SU-DHL-6 (cell line): ENCODE data around the gene CDC25B.

Experiments used
- H2AFZ ChIP-seq: fragments of 200-600 bp; sonication (generic); 2 replicates; pipeline ENCODE4 v1.6.1; 2014; ENCODE audit warnings: low read depth, mild to moderate bottlenecking, moderate library complexity, mixed read lengths, antibody characterized with exemption, low read length; ENCODE audit not compliant: severe bottlenecking
- H3F3A ChIP-seq: fragments of 200-600 bp; shearing (Covaris generic); 2 replicates; pipeline ENCODE4 v1.6.0; 2016; ENCODE audit warnings: antibody characterized with exemption, mild to moderate bottlenecking; ENCODE audit not compliant: insufficient read depth
- H3K27ac ChIP-seq: fragments of 200-600 bp; sonication (generic); 2 replicates; pipeline ENCODE4 v1.5.1; 2016; ENCODE audit warnings: low read depth, mild to moderate bottlenecking, low read length, moderate library complexity, mixed read lengths
- H3K27me3 ChIP-seq: fragments of 200-600 bp; sonication (generic), shearing (Covaris generic); 2 replicates; pipeline ENCODE4 v1.6.0; 2014; ENCODE audit warnings: mild to moderate bottlenecking, low read length
- H3K36me3 ChIP-seq: fragments of 200-600 bp; sonication (generic); 2 replicates; pipeline ENCODE4 v1.6.1; 2014; ENCODE audit warnings: mild to moderate bottlenecking, low read length, mixed read lengths
- H3K4me2 ChIP-seq: fragments of 300-600, 200-600 bp; shearing (Covaris generic), sonication (generic); 2 replicates; pipeline ENCODE4 v1.6.0; 2014; ENCODE audit warnings: low read length, low read depth, mild to moderate bottlenecking; ENCODE audit not compliant: poor library complexity, severe bottlenecking
- H3K4me3 ChIP-seq: fragments of 200-600 bp; sonication (generic); 2 replicates; pipeline ENCODE4 v1.5.1; 2014; ENCODE audit warnings: antibody characterized with exemption, low read length, mild to moderate bottlenecking, mixed read lengths; ENCODE audit not compliant: insufficient read depth, poor library complexity, severe bottlenecking
- H3K79me2 ChIP-seq: fragments of 200-600 bp; sonication (generic); 2 replicates; pipeline ENCODE4 v1.6.1; 2014; ENCODE audit warnings: mild to moderate bottlenecking, low read length, moderate library complexity; ENCODE audit not compliant: insufficient read depth
- H3K9ac ChIP-seq: fragments of 200-600 bp; sonication (generic); 2 replicates; pipeline ENCODE4 v1.7.0; 2014; ENCODE audit warnings: mild to moderate bottlenecking, low read length
- H3K9me2 ChIP-seq: fragments of 200-600 bp; sonication (generic); replicated peaks from 2 replicates; pipeline ENCODE4 v1.6.1; 2014; ENCODE audit warnings: low read length; ENCODE audit not compliant: insufficient read depth
- H3K9me3 ChIP-seq: fragments of 200-600 bp; sonication (generic); 2 replicates; pipeline ENCODE4 v1.6.1; 2014; ENCODE audit warnings: low read length, mixed read lengths; ENCODE audit not compliant: insufficient read depth
- H4K20me1 ChIP-seq: fragments of 200-600 bp; sonication (generic); 2 replicates; pipeline ENCODE4 v1.6.1; 2014; ENCODE audit warnings: low read depth, mild to moderate bottlenecking, antibody characterized with exemption, low read length, moderate library complexity, mixed read lengths
- EZH2phosphoT487 ChIP-seq: fragments of 200-600 bp; sonication (generic), shearing (Covaris generic); conservative IDR thresholded peaks from 2 replicates; pipeline ENCODE4 v1.6.1; 2018; ENCODE audit warnings: mild to moderate bottlenecking, antibody characterized with exemption, low read length, moderate library complexity, mixed read lengths
- TF ChIP-seq, protein P1 (sequence below): fragments of 200-600 bp; sonication (generic); IDR thresholded peaks from one replicate; pipeline ENCODE4 v1.5.1; 2017; ENCODE audit warnings: antibody characterized with exemption, mild to moderate bottlenecking, low read length, moderate library complexity; ENCODE audit not compliant: insufficient read depth, poor library complexity, severe bottlenecking

CDC25B gene

DNA sequence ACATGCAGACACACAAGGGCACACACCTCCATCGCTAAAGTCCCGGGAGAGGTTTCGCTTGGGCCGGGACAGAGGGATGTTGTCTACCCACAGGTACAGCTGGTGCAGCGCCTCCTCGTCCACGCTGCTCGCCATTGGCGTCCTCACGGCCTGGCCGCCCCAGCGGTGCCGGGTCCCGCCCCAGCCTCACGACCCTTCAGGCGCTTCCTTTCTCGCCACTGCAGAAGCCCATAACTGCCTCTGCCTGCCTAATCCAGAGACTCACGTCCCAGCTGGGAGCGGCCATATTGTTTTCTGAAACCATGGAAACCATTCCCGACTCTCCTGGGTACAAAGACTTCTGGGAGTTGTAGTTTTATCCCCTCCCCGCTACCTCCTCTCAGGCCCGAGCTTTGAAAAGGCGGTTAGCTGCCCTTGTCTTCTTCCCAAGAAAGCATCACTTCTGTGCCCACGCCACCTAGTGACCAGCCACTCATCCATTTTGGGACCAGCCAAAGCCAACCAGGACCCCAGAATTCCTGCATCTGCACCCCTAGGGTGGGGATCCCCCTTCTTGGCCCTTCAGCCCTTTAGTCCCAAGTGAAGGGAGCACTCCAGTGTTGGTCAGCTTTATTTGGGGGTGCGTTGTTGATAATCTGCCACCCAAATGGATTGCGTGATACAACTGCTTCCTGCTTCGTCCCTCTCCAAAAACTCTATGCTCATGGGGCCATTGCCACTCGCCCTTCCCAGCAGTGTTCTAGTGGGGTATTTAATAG lies 14.8 kb upstream of the CDC25B start, which contains the start of gene SPEF1:
TSS of gene SPEF1 (minus strand) at position 296 of the 758 bp plus-strand sequence. CDS start at position 135, 161 bp downstream.
- no peaks in the 10 kb centered on the region for H3K36me3 ChIP-seq
- TF ChIP-seq, protein P1, sequence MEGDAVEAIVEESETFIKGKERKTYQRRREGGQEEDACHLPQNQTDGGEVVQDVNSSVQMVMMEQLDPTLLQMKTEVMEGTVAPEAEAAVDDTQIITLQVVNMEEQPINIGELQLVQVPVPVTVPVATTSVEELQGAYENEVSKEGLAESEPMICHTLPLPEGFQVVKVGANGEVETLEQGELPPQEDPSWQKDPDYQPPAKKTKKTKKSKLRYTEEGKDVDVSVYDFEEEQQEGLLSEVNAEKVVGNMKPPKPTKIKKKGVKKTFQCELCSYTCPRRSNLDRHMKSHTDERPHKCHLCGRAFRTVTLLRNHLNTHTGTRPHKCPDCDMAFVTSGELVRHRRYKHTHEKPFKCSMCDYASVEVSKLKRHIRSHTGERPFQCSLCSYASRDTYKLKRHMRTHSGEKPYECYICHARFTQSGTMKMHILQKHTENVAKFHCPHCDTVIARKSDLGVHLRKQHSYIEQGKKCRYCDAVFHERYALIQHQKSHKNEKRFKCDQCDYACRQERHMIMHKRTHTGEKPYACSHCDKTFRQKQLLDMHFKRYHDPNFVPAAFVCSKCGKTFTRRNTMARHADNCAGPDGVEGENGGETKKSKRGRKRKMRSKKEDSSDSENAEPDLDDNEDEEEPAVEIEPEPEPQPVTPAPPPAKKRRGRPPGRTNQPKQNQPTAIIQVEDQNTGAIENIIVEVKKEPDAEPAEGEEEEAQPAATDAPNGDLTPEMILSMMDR: no peak
- TF ChIP-seq EZH2phosphoT487: no peak
- no peaks in the 10 kb centered on the region for H3K9me2 ChIP-seq
- H3K9me3 ChIP-seq: no peaks in the 10 kb centered on the region
- H3K27ac ChIP-seq: no peak within 1 kb of the TSS
- no peak within 1 kb of the TSS; the same call in 1 of the 2 replicates for H3K9ac ChIP-seq
- H3K79me2 ChIP-seq: no peaks in the 10 kb centered on the region; the same call in 1 of the 2 replicates
- no peaks in the 10 kb centered on the region for H3K27me3 ChIP-seq
- no peaks in the 10 kb centered on the region for H4K20me1 ChIP-seq
- H3F3A ChIP-seq: peaks cover 6% of the 10 kb centered on the region; the same call in 1 of the 2 replicates
- H3K4me3 ChIP-seq: no peak within 1 kb of the TSS
- H3K4me2 ChIP-seq: peak within 1 kb of the TSS; percentile 58
- H2AFZ ChIP-seq: no peak within 1 kb of the TSS

DNA sequence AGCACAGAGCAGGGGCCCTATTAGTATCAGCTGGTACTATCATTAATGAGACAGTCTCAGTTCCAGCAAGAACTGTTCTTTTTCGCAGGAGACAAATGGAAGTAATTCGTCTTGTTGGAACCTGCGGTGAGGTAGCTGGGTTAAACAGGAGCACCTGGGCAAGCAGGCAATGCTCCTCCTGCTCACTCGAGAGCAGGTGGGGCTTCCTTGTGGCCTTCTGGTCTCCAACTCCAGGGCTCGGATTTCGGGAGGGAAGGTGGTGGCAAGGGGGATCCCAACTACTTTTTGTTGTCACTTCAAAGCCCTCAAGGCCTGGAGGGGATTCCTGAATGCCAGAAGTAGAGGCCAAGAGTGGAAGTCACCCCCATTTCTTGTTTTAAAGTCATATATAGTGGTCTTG lies 13.5 kb upstream of the CDC25B start:
- Histone ChIP-seq H3K4me2 (no peak overlapping the region), H2AFZ (no peak overlapping the region), H3K36me3 (no peaks in the 10 kb centered on the region), H3K9me2 (no peaks in the 10 kb centered on the region), H3F3A (peaks cover 6% of the 10 kb centered on the region; the same call in 1 of the 2 replicates), H3K9me3 (no peaks in the 10 kb centered on the region), H3K27ac (no peak overlapping the region), H3K9ac (no peak overlapping the region), H4K20me1 (no peaks in the 10 kb centered on the region), H3K4me3 (no peak overlapping the region), H3K79me2 (no peaks in the 10 kb centered on the region; the same call in 1 of the 2 replicates), H3K27me3 (no peaks in the 10 kb centered on the region)
- TF ChIP-seq, protein P1: no peak
- no peak for TF ChIP-seq EZH2phosphoT487

DNA sequence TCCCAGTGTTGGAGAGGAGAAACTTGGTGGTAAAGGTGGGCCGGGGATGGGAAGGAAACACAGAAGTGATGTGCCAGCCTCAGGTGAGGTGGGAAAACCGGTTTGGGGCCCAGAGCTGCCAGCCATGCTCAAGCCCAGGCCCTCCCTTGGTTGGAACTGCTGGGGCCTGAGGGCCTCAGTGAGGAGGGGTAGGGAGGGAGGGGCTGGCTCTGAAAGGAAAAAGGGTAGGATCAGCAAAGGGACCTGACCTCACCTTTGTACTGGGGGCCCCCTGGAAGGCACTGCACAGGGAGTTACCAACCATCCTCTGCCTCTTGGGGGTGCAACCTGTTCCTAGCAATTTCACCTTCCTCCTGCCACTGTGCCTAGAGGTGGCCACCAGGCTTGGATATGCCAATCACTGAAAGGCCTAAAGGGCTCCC lies 13.0 kb upstream of the CDC25B start:
- H3K4me3 ChIP-seq: no peak overlapping the region
- no peaks in the 10 kb centered on the region for H3K9me3 ChIP-seq
- peaks cover 6% of the 10 kb centered on the region; the same call in 1 of the 2 replicates for H3F3A ChIP-seq
- H3K9me2 ChIP-seq: no peaks in the 10 kb centered on the region
- H3K36me3 ChIP-seq: no peaks in the 10 kb centered on the region
- no peaks in the 10 kb centered on the region; the same call in 1 of the 2 replicates for H3K79me2 ChIP-seq
- H3K27ac ChIP-seq: no peak overlapping the region
- H3K9ac ChIP-seq: no peak overlapping the region
- H3K27me3 ChIP-seq: no peaks in the 10 kb centered on the region
- no peak overlapping the region for H3K4me2 ChIP-seq
- TF ChIP-seq, protein P1: no peak
- TF ChIP-seq EZH2phosphoT487: no peak
- H2AFZ ChIP-seq: no peak overlapping the region
- no peaks in the 10 kb centered on the region for H4K20me1 ChIP-seq
